Ramos (cell line): Measurements from ENCODE around the gene MIEF2.

ENCODE experiments used
- in situ Hi-C: fragments of 300-500 bp; cut with MboI; formaldehyde crosslinking; loops from one replicate; pipeline ENCODE4 v1.14.3; 2022; ENCODE audit warnings: low sequenced_read_pairs; ENCODE audit not compliant: unreplicated experiment

MIEF2 gene

DNA sequence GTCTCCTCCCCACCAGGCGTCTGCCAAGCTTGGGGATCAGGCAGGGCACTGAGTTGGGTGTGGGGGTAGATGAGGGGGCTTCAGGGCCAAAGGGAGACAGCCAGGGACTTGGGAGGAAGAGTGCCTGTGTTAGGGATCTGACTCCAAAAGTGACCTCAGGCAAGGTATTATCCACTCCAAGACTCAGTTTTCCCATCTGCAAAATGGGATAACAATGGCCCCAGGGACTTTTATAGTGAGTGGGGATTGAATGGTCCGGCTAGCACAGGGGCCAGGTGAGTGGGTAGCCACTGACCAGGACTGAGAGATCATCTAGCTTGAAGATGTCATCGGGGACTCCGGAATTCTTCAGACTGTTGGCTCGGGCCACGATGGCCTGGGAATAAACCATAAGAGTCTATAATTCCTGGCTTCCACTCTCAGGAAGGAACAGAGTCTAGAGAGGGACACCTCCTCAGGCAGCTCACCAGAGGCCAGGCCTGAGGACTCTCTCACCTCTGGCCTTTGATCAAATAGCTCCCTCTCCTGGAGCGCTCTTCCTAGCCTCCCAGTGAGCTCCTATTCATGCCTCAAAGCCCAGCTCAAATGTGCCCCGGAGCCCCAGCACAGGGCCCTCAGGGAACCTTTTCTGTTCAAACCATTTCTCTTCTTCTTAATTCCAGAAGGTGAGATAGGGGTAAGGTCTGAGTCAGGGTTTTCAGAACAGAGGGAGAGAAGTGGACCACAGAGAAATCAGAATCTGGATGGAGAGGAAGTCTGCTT is 5.4 kb upstream of the MIEF2 start:
- in situ Hi-C loops: no loop called here

DNA sequence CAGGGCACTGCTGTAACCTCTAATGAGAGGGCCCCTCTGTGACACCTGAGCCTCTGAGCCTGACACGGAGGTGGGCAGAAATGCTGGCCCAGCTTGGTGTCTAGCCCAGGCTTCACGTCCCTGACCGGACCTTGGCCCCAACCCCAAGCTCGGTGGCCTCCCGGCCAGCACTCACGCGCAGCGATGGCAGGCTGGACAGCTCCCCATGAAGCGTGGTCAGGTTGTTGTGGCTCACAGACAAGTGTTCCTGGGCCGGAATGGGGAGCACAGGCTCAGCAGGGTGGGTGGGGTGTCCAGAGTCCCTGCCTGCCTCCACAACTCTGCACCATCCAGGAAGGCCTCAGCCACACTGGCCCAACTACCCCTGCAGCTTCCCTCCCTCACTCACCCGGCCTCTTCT is 4.1 kb upstream of the MIEF2 start:
- in situ Hi-C loops: no loop called here

GRCh38 chr17:18256776-18257175 is 3.7 kb upstream of the MIEF2 start:
- in situ Hi-C loops: no loop called here

GRCh38 chr17:18257268-18257981 is 3.0 kb upstream of the MIEF2 start:
- in situ Hi-C loops: no loop called here

GRCh38 chr17:18257982-18258355 is 2.5 kb upstream of the MIEF2 start:
- in situ Hi-C loops: no loop called here

GRCh38 chr17:18258356-18259038 is 2.0 kb upstream of the MIEF2 start, which contains the start of gene FLII:
FLII (minus strand) TSS chr17:18258738; CDS start chr17:18258690, 48 bp downstream.
- in situ Hi-C loops: no loop called here

DNA sequence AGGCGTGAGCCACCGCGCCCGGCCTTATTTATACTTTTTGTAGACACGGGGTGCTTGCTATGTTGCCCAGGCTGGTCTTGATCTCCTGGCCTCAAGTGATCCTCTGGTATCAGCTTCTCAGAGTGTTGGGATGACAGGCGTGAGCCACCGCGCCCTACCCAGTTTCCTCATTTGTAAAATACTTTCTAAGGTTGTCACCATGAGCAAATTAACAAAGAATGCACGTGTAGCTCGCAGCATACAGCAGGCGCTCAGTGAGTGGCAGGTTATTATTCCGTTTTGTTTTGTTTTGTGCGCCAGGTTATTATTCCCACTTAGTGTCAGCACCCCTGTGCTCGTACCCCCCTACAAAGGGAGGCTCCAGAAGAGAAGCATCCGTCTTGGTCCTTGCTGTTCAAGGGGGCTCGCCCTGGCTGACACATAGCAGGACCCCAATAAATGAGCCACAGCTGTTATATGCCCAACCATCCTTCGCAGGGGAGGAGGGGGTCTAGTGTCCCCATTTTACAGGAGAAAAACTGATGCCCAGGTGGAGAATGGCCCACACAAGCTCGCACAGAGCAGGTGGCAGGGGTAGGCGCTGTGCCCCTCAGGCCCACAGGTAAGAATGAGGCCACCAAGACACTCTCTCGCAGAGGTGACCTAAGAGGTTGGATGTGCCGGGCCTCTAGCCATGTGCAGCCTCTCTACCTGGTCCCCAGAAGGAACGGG is 686 bp upstream of the MIEF2 start:
- in situ Hi-C loops: no loop called here

GRCh38 chr17:18261146-18261515 is 669 bp downstream of the MIEF2 start:
- in situ Hi-C loops: no loop called here

GRCh38 chr17:18261659-18262058 is 1.2 kb downstream of the MIEF2 start:
- in situ Hi-C loops: no loop called here

GRCh38 chr17:18262111-18262510 is 1.6 kb downstream of the MIEF2 start:
- in situ Hi-C loops: no loop called here

DNA sequence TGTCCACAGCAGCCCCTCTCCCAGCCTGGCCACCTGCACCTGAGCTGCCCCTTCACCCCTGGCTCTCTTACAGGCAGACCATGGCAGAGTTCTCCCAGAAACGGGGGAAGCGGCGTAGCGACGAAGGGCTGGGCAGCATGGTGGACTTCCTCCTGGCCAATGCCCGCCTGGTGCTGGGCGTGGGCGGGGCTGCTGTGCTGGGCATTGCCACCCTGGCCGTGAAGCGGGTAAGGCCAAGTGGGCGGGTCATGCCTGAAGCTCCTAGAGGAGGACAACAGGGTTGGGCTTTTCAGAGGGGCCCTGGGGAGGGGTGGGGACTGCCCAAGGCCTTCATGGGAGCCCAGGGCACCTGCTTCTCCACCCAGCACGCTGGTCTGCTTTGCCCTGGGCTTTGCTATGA is 2.2 kb downstream of the MIEF2 start:
- in situ Hi-C loops: no loop called here

GRCh38 chr17:18263885-18264682 is 3.6 kb downstream of the MIEF2 start:
- in situ Hi-C loops: no loop called here

DNA sequence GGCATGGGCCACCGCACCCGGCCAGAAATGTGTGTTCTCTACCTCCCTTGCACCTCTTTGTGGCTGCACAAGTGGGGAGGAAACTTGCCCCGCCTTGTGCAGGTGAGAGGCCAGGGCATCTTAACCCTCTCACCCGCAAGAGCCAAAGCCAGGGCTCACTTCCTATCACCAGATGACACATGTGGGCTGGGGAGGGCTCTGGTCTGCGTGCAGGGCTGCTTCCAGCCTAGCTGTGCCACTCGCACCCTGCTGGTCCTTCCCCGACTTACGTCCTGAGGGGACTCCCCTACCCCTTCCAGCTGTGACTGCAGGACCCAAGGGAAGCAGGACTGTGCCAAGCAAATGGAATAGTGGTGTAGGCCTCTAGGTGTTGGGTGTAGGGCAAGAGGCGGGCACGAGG is 6.9 kb downstream of the MIEF2 start:
- in situ Hi-C loops: no loop called here

- in situ Hi-C loops: no loop called here
Measured at GRCh38 chr17:18267927-18268711, 7.7 kb downstream of the MIEF2 start.

DNA sequence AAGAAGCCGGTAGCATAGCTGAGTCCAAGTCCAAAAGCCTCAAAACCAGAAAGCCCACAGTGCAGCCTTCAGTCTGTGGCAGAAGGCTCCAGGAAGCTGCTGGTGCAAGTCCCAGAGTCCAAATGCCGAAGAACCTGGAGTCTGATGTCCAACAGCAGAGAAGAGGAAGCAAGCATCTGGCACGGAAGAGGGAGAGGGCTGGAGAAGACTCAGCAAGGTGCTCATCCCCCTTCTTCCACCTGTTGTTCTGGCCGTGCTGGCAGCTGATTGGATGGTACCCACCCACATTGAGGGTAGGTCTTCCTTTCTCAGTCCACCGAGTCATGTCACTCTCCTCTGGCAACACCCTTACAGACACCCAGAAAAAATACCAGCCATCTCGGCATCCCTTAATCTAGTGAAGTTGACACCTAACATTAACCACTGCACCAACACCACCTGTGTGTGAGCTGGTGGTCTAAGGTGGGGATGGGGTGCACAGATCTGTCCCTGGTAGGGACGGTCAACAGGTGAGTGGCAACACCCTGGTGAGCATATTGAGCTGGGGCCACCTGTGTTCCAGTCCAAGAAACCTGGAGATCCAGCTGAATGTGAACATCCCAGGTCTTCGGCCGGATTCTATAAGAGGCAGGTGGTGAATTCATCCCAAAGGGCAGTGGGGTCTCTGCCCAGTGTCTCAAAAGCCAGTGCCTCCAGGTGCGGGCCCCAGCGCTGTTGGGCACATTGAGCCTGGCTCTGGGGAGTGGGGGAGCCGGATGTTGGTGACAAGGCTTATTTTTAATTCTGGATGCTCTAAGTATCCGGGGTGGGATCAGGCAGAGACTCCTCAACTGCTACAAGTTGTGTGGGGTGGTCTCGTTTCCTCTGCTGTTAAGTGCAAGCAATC is 9.8 kb downstream of the MIEF2 start:
- in situ Hi-C loops: no loop called here

- in situ Hi-C loops: no loop called here
Measured at GRCh38 chr17:18277076-18277475, 16.6 kb downstream of the MIEF2 start.

GRCh38 chr17:18278867-18279266 is 18.4 kb downstream of the MIEF2 start:
- in situ Hi-C loops: no loop called here

DNA sequence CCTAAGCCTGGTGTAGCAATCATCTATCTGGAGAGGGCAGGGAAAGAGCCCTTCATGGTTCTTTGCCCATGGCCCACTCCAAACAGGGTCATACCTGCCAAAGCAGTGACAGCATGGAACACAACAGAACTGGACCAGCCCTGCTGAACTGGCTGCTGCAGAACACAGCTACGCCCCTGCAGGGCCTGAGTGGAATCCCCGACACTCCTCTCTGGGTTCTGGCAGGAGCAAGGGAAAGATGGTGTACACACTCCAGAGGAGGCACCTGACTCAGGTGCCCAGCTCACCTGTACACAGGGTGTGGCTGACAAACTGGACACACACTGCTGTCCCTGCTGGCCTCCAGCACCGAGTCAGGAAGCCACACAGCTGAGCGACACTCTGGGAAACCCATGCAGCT is 19.8 kb downstream of the MIEF2 start:
- in situ Hi-C loops: no loop called here
